Measurements from ENCODE around the gene SEMA4B. TPM values are rescaled to one million over a fixed set of nuclear protein-coding genes. Genes with fewer than 3 reads are reported as not detected.
"Not testable (repeated sequence)": the region's sequence is repeated elsewhere in the genome, so short reads cannot be mapped to it uniquely, and the experiment has no call there.

Gene SEMA4B
- total RNA-seq, 5 donors from 2014 or later (not counting 1 experiment from before 2014, with no cell fraction given) = 11.7 to 34.7 (median 25.4) TPM

DNA sequence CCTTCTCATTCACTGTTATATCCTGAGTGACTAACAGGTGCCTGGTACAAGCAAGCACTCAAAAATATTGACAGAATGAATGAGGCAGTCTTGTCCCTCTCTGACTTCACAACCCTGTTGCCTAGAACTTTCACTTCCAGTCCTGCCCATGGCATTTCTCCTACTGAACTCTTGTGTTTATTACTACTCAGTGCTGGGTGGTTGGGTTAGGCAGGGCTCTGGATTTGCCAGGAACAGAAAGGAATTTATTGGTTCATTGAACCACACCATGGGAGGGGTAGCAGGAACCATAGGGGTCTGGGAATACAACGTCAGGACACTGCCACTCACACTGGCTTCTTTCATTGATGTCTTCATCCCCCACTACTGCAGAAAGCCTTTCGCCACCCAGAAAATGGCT lies 41.9 kb upstream of the SEMA4B start:
- H3K27me3 ChIP-seq (replicated peaks in 1 of 2; ENCODE audit: control insufficient read depth in 2 of 2, extremely low read depth in 1 of 2, insufficient read depth in 2 of 2, low read length in 1 of 2) = peaks cover 0 to 7% of the 10 kb centered on the region in 2 experiments
- no peak overlapping the region for H3K27ac ChIP-seq (ENCODE audit: low read length)
- Mint-ChIP-seq H3K27me3 (peaks cover 4 to 6% of the 10 kb centered on the region in 2 donors), H3K27ac (no peak overlapping the region), H3K4me3 (no peak overlapping the region), H3K36me3 (no peaks in the 10 kb centered on the region), H3K9me3 (no peaks in the 10 kb centered on the region), H3K4me1 (peaks cover 6 to 18% (median 14%) of the 10 kb centered on the region in 3 donors)
- DNase-seq (no peak), ATAC-seq (replicated peaks in 1 of 4) (no peak)
- no peaks in the 10 kb centered on the region for H3K9me3 ChIP-seq
- CTCF ChIA-PET = interaction anchor here (0.6 kb wide), 3 partner anchors 103 to 1146 kb away, joined by 3 to 6 read pairs (median 5); no protein-coding TSS in a partner anchor
- POLR2A ChIA-PET = interaction anchor here in 1 of 2 donors (0.7 kb wide), 1 partner anchor 419 kb away, joined by 3 read pairs; no protein-coding TSS in a partner anchor
- H3K4me1 ChIP-seq (ENCODE audit: control insufficient read depth in 1 of 2, extremely low read depth in 1 of 2, insufficient read depth in 2 of 2, low read length in 2 of 2) = peaks cover 2 to 7% of the 10 kb centered on the region in 2 experiments
- no peaks in the 10 kb centered on the region for H3K36me3 ChIP-seq (ENCODE audit: control insufficient read depth in 2 of 2, extremely low read depth in 1 of 2, insufficient read depth in 1 of 2, low read length in 1 of 2)
- H3K4me3 ChIP-seq (ENCODE audit: control insufficient read depth in 1 of 2, extremely low read depth in 1 of 2, low read length in 1 of 2) = no peak overlapping the region
- 93% methylated on average over 2 of the region's 2 CpGs for WGBS (ENCODE audit: insufficient coverage)

DNA sequence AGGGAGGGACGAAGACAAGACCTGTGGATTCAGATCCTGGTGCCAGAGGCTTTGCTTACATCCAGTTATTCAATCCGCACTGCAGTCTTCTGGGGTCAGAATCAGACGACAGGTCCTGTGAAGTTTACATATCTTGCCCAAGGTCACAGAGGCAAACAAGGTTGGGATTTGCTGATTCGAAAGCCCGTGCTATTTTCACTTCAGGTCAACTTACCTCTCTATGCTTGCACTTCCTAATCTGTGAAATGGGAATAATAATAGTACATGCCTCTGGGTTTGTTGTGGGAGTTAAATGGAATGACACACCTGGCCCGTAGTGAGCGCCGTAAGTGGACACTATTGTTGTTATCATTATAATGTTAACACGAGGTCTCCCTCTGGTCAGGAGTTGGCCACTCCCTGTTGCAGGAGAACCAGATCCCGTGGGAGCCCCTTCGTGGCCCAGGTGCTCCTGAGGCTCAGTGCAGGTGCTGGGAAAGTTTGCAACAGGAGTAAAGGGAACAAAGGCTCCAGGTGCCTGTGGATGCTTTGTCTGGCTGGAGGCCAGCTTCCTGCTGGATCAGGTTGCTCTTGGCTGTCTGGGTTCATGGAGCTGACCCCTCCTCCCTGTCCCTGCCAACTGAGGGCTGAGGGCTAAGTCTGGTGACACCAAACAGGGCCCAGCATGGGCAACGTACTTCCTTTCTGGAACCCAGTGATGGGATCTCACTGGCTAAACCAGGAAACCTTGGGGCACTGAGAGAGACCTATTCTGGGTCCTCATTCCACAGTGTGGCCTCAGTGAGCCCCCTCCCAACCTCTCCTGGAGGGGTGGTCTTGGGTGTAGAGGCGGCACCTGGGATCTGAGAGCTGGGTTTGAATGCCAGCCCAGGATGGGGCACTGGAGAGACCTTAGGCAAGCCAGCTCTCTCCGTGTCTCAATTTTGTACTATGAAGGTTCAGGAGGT lies 40.1 kb upstream of the SEMA4B start:
- ATAC-seq (replicated peaks in 1 of 4) = no peak
- H3K4me1 Mint-ChIP-seq = peaks cover 6 to 18% (median 14%) of the 10 kb centered on the region in 3 donors
- 79% methylated on average over 10 of the region's 14 CpGs for WGBS (ENCODE audit: insufficient coverage)
- peaks cover 4 to 6% of the 10 kb centered on the region in 2 donors for H3K27me3 Mint-ChIP-seq
- H3K9me3 ChIP-seq = no peaks in the 10 kb centered on the region
- H3K27ac ChIP-seq (ENCODE audit: low read length) = no peak overlapping the region
- CTCF ChIA-PET = interaction anchor here in 1 of 2 donors (0.5 kb wide), 1 partner anchor 288 kb away, joined by 3 read pairs; no protein-coding TSS in a partner anchor
- POLR2A ChIA-PET = no interaction called here
- no peak for DNase-seq
- H3K9me3 Mint-ChIP-seq = no peaks in the 10 kb centered on the region
- H3K4me3 Mint-ChIP-seq = no peak overlapping the region
- no peak overlapping the region for H3K27ac Mint-ChIP-seq
- no peaks in the 10 kb centered on the region for H3K36me3 Mint-ChIP-seq
- H3K4me3 ChIP-seq (ENCODE audit: control insufficient read depth in 1 of 2, extremely low read depth in 1 of 2, low read length in 1 of 2) = no peak overlapping the region
- peaks cover 2 to 7% of the 10 kb centered on the region in 2 experiments for H3K4me1 ChIP-seq (ENCODE audit: control insufficient read depth in 1 of 2, extremely low read depth in 1 of 2, insufficient read depth in 2 of 2, low read length in 2 of 2)
- H3K36me3 ChIP-seq (ENCODE audit: control insufficient read depth in 2 of 2, extremely low read depth in 1 of 2, insufficient read depth in 1 of 2, low read length in 1 of 2) = no peaks in the 10 kb centered on the region
- H3K27me3 ChIP-seq (replicated peaks in 1 of 2; ENCODE audit: control insufficient read depth in 2 of 2, extremely low read depth in 1 of 2, insufficient read depth in 2 of 2, low read length in 1 of 2) = peaks cover 0 to 11% of the 10 kb centered on the region in 2 experiments

DNA sequence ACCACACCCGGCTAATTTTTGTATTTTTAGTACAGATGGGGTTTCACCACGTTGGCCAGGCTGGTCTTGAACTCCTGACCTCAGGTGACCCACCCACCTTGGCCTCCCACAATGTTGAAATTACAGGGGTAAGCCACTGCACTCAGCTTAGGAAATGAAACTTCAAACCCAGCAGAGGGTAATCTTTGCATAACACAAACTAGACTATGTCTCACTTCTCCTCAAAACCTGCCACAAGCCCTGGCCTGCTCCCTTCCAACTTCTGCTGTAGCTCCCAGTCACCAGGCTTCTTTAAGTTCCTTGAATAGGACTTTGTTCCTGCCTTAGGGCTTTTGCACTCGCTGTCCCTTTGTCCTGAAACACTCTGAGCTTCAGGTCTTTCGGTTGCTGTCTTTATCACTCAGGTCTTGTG lies 39.2 kb upstream of the SEMA4B start:
- Histone ChIP-seq H3K36me3 (ENCODE audit: control insufficient read depth in 2 of 2, extremely low read depth in 1 of 2, insufficient read depth in 1 of 2, low read length in 1 of 2) (no peaks in the 10 kb centered on the region), H3K27ac (ENCODE audit: low read length) (no peak overlapping the region), H3K9me3 (no peaks in the 10 kb centered on the region), H3K4me1 (ENCODE audit: control insufficient read depth in 1 of 2, extremely low read depth in 1 of 2, insufficient read depth in 2 of 2, low read length in 2 of 2) (peaks cover 2 to 7% of the 10 kb centered on the region in 2 experiments), H3K4me3 (ENCODE audit: control insufficient read depth in 1 of 2, extremely low read depth in 1 of 2, low read length in 1 of 2) (no peak overlapping the region), H3K27me3 (replicated peaks in 1 of 2; ENCODE audit: control insufficient read depth in 2 of 2, extremely low read depth in 1 of 2, insufficient read depth in 2 of 2, low read length in 1 of 2) (peaks cover 0 to 11% of the 10 kb centered on the region in 2 experiments)
- ChIA-PET POLR2A (no interaction called here), CTCF (interaction anchor here (0.5 to 0.6 kb wide), 2 partner anchors 17 to 289 kb away, joined by 3 to 4 read pairs; no protein-coding TSS in a partner anchor)
- H3K9me3 Mint-ChIP-seq = no peaks in the 10 kb centered on the region
- ATAC-seq (replicated peaks in 1 of 4) = no peak
- H3K27me3 Mint-ChIP-seq = peaks cover 4 to 6% of the 10 kb centered on the region in 2 donors
- peaks cover 6 to 18% (median 14%) of the 10 kb centered on the region in 3 donors for H3K4me1 Mint-ChIP-seq
- WGBS (ENCODE audit: insufficient coverage) = 74% methylated on average over 2 of the region's 4 CpGs
- peak in 1 of 35 experiments; percentile 9 for DNase-seq
- H3K36me3 Mint-ChIP-seq = no peaks in the 10 kb centered on the region
- no peak overlapping the region for H3K27ac Mint-ChIP-seq
- H3K4me3 Mint-ChIP-seq = no peak overlapping the region

DNA sequence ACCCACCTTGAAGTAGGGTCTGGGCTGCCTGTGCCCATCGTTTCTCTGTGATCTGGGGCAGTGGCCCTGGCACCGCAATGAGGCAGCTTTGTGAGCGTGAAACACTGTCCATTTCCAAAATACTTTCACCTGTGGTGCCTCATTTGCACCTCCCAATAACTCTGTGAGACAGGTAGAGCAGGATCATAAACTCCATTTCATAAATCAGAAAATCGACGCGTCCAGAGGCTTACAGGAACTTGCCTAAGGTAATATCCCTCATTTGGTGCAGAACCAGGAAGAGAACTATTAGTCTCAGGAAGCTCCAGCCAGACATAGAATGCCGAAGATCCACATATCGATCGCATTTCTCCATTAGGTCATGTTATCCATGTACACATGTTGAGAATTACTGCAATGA lies 38.2 kb upstream of the SEMA4B start:
- Histone ChIP-seq H3K4me1 (ENCODE audit: control insufficient read depth in 1 of 2, extremely low read depth in 1 of 2, insufficient read depth in 2 of 2, low read length in 2 of 2) (peaks cover 1 to 5% of the 10 kb centered on the region in 2 experiments), H3K27ac (ENCODE audit: low read length) (no peak overlapping the region), H3K9me3 (no peaks in the 10 kb centered on the region), H3K36me3 (ENCODE audit: control insufficient read depth in 2 of 2, extremely low read depth in 1 of 2, insufficient read depth in 1 of 2, low read length in 1 of 2) (no peaks in the 10 kb centered on the region), H3K27me3 (replicated peaks in 1 of 2; ENCODE audit: control insufficient read depth in 2 of 2, extremely low read depth in 1 of 2, insufficient read depth in 2 of 2, low read length in 1 of 2) (peaks cover 0 to 11% of the 10 kb centered on the region in 2 experiments), H3K4me3 (ENCODE audit: control insufficient read depth in 1 of 2, extremely low read depth in 1 of 2, low read length in 1 of 2) (no peak overlapping the region)
- DNase-seq (no peak), ATAC-seq (replicated peaks in 1 of 4) (no peak)
- 90% methylated on average over 5 of the region's 9 CpGs for WGBS (ENCODE audit: insufficient coverage)
- Mint-ChIP-seq H3K36me3 (no peaks in the 10 kb centered on the region), H3K27ac (no peak overlapping the region), H3K9me3 (no peaks in the 10 kb centered on the region), H3K4me3 (no peak overlapping the region), H3K4me1 (peaks cover 5 to 13% (median 10%) of the 10 kb centered on the region in 3 donors), H3K27me3 (peaks cover 4 to 6% of the 10 kb centered on the region in 2 donors)
- POLR2A ChIA-PET = interaction anchor here in 1 of 2 donors (0.5 kb wide), 1 partner anchor 86 kb away, joined by 15 read pairs; no protein-coding TSS in a partner anchor
- CTCF ChIA-PET = interaction anchor here in 1 of 2 donors (0.9 kb wide), 1 partner anchor 10 kb away, joined by 3 read pairs; no protein-coding TSS in a partner anchor

DNA sequence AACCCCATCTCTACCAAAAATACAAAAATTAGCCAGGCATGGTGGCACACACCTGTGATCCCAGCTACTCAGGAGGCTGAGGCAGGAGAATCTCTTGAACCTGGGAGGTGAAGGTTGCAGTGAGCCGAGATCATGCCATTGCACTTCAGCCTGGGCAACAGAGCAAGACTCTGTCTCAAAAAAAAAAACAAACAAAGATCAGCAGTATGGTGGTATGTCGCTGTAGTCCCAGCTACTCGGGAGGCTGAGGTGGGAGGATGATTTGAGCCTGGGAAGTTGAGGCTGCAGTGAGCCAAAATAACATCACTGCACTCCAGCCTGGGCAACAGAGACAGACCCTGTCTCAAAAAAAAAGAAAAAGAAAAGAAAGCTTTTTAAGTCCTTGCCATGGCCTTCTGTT lies 36.9 kb upstream of the SEMA4B start:
- H3K27me3 ChIP-seq (replicated peaks in 1 of 2; ENCODE audit: control insufficient read depth in 2 of 2, extremely low read depth in 1 of 2, insufficient read depth in 2 of 2, low read length in 1 of 2) = peaks cover 0 to 11% of the 10 kb centered on the region in 2 experiments
- CTCF ChIA-PET; H3K27ac Mint-ChIP-seq; H3K36me3 Mint-ChIP-seq; H3K27ac ChIP-seq (ENCODE audit: low read length); H3K9me3 Mint-ChIP-seq; POLR2A ChIA-PET; H3K36me3 ChIP-seq (ENCODE audit: control insufficient read depth in 2 of 2, extremely low read depth in 1 of 2, insufficient read depth in 1 of 2, low read length in 1 of 2); H3K9me3 ChIP-seq; H3K4me3 ChIP-seq (ENCODE audit: control insufficient read depth in 1 of 2, extremely low read depth in 1 of 2, low read length in 1 of 2); H3K4me1 ChIP-seq (ENCODE audit: control insufficient read depth in 1 of 2, extremely low read depth in 1 of 2, insufficient read depth in 2 of 2, low read length in 2 of 2); H3K27me3 Mint-ChIP-seq; DNase-seq; ATAC-seq (replicated peaks in 1 of 4); H3K4me1 Mint-ChIP-seq; H3K4me3 Mint-ChIP-seq: not testable (repeated sequence)
- 60% methylated on average over 1 of the region's 3 CpGs for WGBS (ENCODE audit: insufficient coverage)

DNA sequence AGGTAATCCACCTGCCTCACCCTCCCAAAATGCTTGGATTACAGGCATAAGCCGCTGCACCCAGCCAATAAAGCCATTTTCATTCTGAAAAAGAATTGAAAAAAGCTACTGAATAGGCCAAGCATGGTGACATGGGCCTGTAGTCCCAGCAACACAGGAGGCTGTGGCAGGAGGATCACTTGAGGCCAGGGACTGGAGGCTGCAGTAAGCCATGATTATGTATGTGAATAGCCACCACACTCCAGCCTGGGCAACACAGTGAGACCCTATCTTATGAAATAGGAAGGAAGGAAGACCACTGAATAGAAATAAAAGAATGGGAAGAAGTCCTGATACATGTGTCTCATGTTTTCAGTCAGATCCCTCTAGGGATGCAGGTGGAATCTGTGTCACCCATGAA lies 36.0 kb upstream of the SEMA4B start:
- Mint-ChIP-seq H3K9me3 (no peaks in the 10 kb centered on the region), H3K27ac (no peak overlapping the region), H3K27me3 (peaks cover 4 to 6% of the 10 kb centered on the region in 2 donors), H3K4me3 (no peak overlapping the region), H3K36me3 (no peaks in the 10 kb centered on the region), H3K4me1 (peaks cover 0 to 5% (median 2%) of the 10 kb centered on the region in 3 donors)
- peaks cover 0 to 11% of the 10 kb centered on the region in 2 experiments for H3K27me3 ChIP-seq (replicated peaks in 1 of 2; ENCODE audit: control insufficient read depth in 2 of 2, extremely low read depth in 1 of 2, insufficient read depth in 2 of 2, low read length in 1 of 2)
- no peak overlapping the region for H3K4me3 ChIP-seq (ENCODE audit: control insufficient read depth in 1 of 2, extremely low read depth in 1 of 2, low read length in 1 of 2)
- DNase-seq (no peak), ATAC-seq (replicated peaks in 1 of 4) (no peak)
- POLR2A ChIA-PET = interaction anchor here in 1 of 2 donors (0.7 kb wide), 1 partner anchor 150 kb away, joined by 8 read pairs; no protein-coding TSS in a partner anchor
- no CpG with 5 or more reads among the region's 1 CpG for WGBS (ENCODE audit: insufficient coverage)
- no peaks in the 10 kb centered on the region for H3K36me3 ChIP-seq (ENCODE audit: control insufficient read depth in 2 of 2, extremely low read depth in 1 of 2, insufficient read depth in 1 of 2, low read length in 1 of 2)
- CTCF ChIA-PET = no interaction called here
- H3K27ac ChIP-seq (ENCODE audit: low read length) = no peak overlapping the region
- H3K4me1 ChIP-seq (ENCODE audit: control insufficient read depth in 1 of 2, extremely low read depth in 1 of 2, insufficient read depth in 2 of 2, low read length in 2 of 2) = no peaks in the 10 kb centered on the region
- no peaks in the 10 kb centered on the region for H3K9me3 ChIP-seq
